IPS-15b (cell line): ENCODE measurements around the gene PLA2G6.
A peak's percentile ranks its signal among the peaks of the same experiment; 100 is the strongest.

Source experiments
- H3K27me3 ChIP-seq: one replicate; pipeline ENCODE4 v1.6.1; 2013; ENCODE audit warnings: low read length; ENCODE audit not compliant: control insufficient read depth, insufficient read depth
- H3K36me3 ChIP-seq: one replicate; pipeline ENCODE4 v1.6.1; 2013; ENCODE audit warnings: low read length; ENCODE audit not compliant: control insufficient read depth, insufficient read depth
- H3K4me1 ChIP-seq: one replicate; pipeline ENCODE4 v1.6.1; 2013; ENCODE audit warnings: mild to moderate bottlenecking, low read length; ENCODE audit not compliant: control insufficient read depth, insufficient read depth
- H3K4me3 ChIP-seq: one replicate; pipeline ENCODE4 v1.5.1; 2013; ENCODE audit warnings: low read depth, low read length
- H3K9ac ChIP-seq: one replicate; pipeline ENCODE4 v1.6.1; 2013; ENCODE audit warnings: low read depth, mild to moderate bottlenecking, low read length
- H3K9me3 ChIP-seq: one replicate; pipeline ENCODE4 v1.6.1; 2013; ENCODE audit warnings: mild to moderate bottlenecking, low read length; ENCODE audit not compliant: control insufficient read depth, insufficient read depth

Gene PLA2G6

GRCh38 chr22:38108561-38109319 lies 72.9 kb downstream of the PLA2G6 start:
- Histone ChIP-seq H3K27me3 (no peaks in the 10 kb centered on the region), H3K4me1 (no peaks in the 10 kb centered on the region), H3K36me3 (peaks cover 5% of the 10 kb centered on the region)

GRCh38 chr22:38107692-38108515 lies 73.7 kb downstream of the PLA2G6 start:
- Histone ChIP-seq H3K36me3 (peaks cover 4% of the 10 kb centered on the region), H3K9ac (no peak overlapping the region), H3K9me3 (no peaks in the 10 kb centered on the region), H3K4me3 (no peak overlapping the region), H3K27me3 (no peaks in the 10 kb centered on the region), H3K4me1 (no peaks in the 10 kb centered on the region)

More at GRCh38 chr22:38108561-38109319, 72.9 kb downstream of the PLA2G6 start:
- H3K9ac ChIP-seq = no peak overlapping the region
- H3K4me3 ChIP-seq = no peak overlapping the region
- no peaks in the 10 kb centered on the region for H3K9me3 ChIP-seq

- Histone ChIP-seq H3K4me3 (no peak overlapping the region), H3K36me3 (peaks cover 2% of the 10 kb centered on the region), H3K27me3 (no peaks in the 10 kb centered on the region), H3K9me3 (no peaks in the 10 kb centered on the region), H3K9ac (no peak overlapping the region), H3K4me1 (no peaks in the 10 kb centered on the region)
These were observed 74.6 kb downstream of the PLA2G6 start for GRCh38 chr22:38106814-38107578.

GRCh38 chr22:38104084-38104483 lies 77.5 kb downstream of the PLA2G6 start:
- no peaks in the 10 kb centered on the region for H3K4me1 ChIP-seq
- no peak overlapping the region for H3K4me3 ChIP-seq

GRCh38 chr22:38103641-38104040 lies 78.0 kb downstream of the PLA2G6 start:
- Histone ChIP-seq H3K36me3 (no peaks in the 10 kb centered on the region), H3K27me3 (no peaks in the 10 kb centered on the region), H3K4me1 (no peaks in the 10 kb centered on the region), H3K9ac (no peak overlapping the region), H3K9me3 (no peaks in the 10 kb centered on the region), H3K4me3 (no peak overlapping the region)

More at GRCh38 chr22:38104084-38104483, 77.5 kb downstream of the PLA2G6 start:
- Histone ChIP-seq H3K9ac (no peak overlapping the region), H3K27me3 (no peaks in the 10 kb centered on the region), H3K36me3 (no peaks in the 10 kb centered on the region), H3K9me3 (no peaks in the 10 kb centered on the region)

GRCh38 chr22:38098410-38099249 lies 83.0 kb downstream of the PLA2G6 start:
- Histone ChIP-seq H3K9me3 (no peaks in the 10 kb centered on the region), H3K9ac (no peak overlapping the region), H3K27me3 (no peaks in the 10 kb centered on the region)

GRCh38 chr22:38097557-38098409 lies 83.8 kb downstream of the PLA2G6 start:
- Histone ChIP-seq H3K9me3 (no peaks in the 10 kb centered on the region), H3K36me3 (no peaks in the 10 kb centered on the region), H3K4me1 (peaks cover 2% of the 10 kb centered on the region), H3K4me3 (peak overlapping the region; percentile 65), H3K27me3 (no peaks in the 10 kb centered on the region), H3K9ac (no peak overlapping the region)

More at GRCh38 chr22:38098410-38099249, 83.0 kb downstream of the PLA2G6 start:
- Histone ChIP-seq H3K36me3 (no peaks in the 10 kb centered on the region), H3K4me3 (no peak overlapping the region), H3K4me1 (peaks cover 2% of the 10 kb centered on the region)

GRCh38 chr22:38097058-38097457 lies 84.6 kb downstream of the PLA2G6 start:
- Histone ChIP-seq H3K36me3 (peaks cover 2% of the 10 kb centered on the region), H3K27me3 (no peaks in the 10 kb centered on the region), H3K4me3 (peak overlapping the region; percentile 65), H3K9ac (no peak overlapping the region), H3K4me1 (peaks cover 2% of the 10 kb centered on the region), H3K9me3 (no peaks in the 10 kb centered on the region)

GRCh38 chr22:38089474-38089851 lies 92.2 kb downstream of the PLA2G6 start:
- Histone ChIP-seq H3K27me3 (peaks cover 2% of the 10 kb centered on the region), H3K9ac (no peak overlapping the region), H3K9me3 (no peaks in the 10 kb centered on the region), H3K4me3 (peak overlapping the region; percentile 46), H3K4me1 (peaks cover 3% of the 10 kb centered on the region), H3K36me3 (peaks cover 6% of the 10 kb centered on the region)

GRCh38 chr22:38088629-38089473 lies 92.8 kb downstream of the PLA2G6 start:
- Histone ChIP-seq H3K4me1 (peaks cover 3% of the 10 kb centered on the region), H3K27me3 (peaks cover 2% of the 10 kb centered on the region), H3K9ac (no peak overlapping the region), H3K9me3 (no peaks in the 10 kb centered on the region), H3K36me3 (peaks cover 6% of the 10 kb centered on the region), H3K4me3 (no peak overlapping the region)
